Renal cortical epithelial cell (primary cell): ENCODE data around the gene CDH5. TPM values are rescaled to one million over a fixed set of nuclear protein-coding genes. Genes with fewer than 3 reads are reported as not detected.

Experiments
- DNase-seq: peaks from one replicate; pipeline ENCODE4 v3.0.0-alpha.2; 2011; ENCODE audit warnings: low read depth
- total RNA-seq: library from RNA; depleted of rRNA; stranded (reverse); fragments of >200 nt; gene quantifications from 2 replicates; pipeline ENCODE4 v1.2.3, GENCODE V29; 2014

The CDH5 gene
- total RNA-seq, 1 donor from 2014 or later: 0.65 TPM

DNA sequence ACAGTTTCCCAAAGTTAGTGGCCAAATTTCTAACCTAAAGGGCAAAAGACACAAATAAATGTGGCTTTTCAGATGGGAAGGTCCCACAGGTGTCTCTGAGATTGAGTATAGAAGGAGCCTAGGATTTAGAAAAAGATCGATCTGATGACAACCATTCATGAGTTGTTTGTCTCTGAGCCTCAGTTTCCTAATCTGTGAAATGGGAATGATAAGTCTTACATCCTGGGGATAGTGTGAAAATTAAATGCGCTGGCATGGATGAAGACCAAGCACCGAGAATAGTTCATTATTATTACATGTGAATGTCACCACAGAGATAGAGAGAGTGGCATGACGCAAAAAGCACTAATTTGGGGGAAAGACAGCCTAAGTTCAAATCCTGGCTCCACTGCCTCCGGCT lies 7.2 kb downstream of the CDH5 start:
- DNase-seq: no peak

DNA sequence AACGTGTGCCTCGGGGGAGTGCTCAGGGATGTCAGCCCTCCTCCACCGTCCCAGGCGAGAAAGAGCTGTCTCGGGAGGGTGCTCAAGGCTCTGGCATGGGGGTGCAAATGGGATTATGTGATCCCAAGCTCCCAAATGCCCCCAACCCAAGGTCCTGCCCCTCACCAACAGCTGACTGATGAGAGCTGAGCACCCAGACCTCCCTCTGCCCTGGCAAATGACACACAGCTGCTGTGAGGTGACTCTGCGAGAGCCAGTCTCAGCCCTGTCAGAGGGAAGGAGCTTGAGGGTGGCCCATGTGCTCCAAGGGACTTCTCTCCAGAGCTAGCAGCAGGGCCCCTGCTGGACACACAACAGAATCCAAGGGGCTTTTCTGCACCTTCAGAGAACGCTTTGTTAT lies 7.7 kb downstream of the CDH5 start:
- DNase-seq: no peak

DNA sequence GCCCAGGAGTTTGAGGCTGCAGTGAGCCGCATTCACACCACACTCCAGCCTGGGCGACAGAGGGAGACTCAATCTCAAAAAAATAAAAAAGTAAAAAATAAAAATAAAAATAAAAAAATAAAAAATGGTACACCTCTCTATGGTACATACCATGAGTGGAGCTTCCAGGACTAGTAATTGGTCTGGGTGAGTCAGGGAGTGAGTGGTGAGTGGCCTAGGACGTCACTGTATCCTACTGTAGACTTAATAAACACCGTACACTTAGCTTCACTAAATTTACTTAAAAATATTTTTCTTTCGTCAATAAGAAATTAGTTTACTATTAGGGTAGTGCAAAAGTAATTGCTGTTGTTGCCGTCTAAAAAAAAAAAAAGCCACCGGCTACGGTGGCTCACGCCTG lies 9.0 kb downstream of the CDH5 start:
- no peak for DNase-seq

DNA sequence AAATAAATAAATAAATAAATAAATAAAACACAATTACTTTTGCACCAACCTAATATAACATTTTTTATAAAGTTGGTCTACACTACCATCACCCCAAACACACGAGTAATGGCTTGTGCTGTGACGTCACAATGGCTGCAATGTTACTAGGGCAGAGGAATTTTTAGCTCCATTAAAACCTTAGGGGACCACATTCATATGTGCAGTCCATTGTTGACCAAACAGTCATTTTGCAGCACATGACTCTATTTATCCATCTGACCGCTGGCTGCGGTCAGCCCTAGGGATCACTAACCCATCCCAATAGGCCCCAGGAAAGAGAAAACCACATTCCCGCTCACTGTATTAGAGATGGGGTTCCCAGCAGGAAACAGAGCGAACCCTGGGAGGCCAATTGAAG lies 9.6 kb downstream of the CDH5 start:
- DNase-seq: no peak

DNA sequence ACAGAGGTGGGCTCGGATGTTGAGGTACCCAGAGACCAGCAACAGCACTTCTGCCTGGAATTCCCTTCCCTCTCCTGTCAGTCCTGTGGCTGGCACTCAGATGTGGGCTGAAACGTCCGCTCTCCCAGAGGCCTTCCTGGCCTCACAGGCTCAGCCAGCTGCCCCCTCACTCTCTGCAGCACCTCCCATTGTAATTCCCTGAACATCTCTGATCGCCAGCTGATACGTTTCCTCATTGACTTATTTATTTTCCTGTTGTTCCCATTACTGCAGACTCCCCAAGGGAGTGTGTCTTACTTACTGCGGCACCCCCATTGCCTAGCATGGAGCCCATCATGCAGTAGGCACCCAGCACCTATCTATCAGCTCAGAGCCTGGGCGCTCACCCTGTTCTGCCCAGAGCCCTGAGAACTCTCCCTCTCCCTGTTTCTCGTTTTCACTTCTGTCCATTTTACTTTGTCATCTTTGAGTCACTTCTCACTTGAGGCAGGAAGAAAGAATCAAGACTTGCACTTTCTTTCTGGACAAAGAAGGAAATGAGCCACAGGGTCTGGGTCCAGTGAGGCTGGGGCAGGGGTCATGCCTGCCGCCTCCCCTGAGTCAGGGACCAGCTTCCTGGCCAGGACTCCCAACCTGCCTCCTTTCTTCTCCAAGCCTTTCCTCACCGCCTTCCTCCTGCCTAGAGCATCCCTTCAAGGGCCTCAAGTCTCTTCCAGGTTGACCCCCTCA lies 10.2 kb downstream of the CDH5 start:
- DNase-seq: no peak

DNA sequence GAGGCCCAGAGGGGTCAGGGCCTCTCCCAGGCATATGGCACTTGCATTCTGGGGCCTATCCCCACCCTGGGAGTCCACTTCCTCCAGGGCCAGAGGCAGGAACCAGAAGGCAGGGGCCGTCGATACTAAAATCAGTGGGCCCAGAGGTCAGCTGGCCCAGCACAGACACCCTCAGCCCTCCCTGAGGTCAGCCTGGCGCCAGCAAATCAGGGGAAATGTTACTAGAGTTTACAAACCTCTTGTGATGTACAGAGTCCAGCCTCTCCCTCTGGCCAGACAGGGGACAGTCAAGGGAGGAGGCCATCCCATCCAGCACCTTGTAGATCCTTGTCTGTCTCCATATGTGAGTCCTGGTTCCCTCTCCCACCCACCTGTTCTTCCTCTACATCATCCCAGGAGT lies 10.8 kb downstream of the CDH5 start:
- DNase-seq: no peak

DNA sequence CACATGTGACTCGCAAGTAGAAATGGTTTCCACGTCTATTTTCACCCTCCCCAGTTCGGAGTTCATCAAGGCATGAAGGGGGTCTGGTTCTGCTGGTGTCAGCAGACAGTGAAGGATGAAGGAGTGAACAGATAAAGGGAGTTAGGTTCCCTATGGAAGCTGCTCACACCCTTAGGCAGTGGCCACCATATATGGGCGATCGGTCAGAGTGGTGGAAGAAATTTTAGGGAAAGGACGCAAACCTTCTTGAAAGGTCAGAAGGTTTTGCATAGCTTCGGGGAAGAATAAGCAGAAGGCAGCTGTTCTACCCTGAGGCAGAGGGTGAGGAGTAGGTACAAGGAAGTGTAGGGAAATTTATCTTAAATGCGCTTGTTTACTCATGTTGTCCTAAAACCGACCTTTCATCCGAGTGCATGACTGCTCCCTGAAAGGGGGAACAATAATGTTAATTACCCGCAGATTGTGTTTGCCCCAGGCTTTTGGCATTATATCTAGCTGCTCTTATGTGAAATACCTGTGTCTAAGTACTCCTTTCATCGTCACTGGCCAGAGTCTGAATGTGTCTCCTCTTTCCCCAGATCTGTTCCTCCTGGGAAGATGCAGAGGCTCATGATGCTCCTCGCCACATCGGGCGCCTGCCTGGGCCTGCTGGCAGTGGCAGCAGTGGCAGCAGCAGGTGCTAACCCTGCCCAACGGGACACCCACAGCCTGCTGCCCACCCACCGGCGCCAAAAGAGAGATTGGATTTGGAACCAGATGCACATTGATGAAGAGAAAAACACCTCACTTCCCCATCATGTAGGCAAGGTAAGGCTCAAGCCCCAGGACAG lies 12.5 kb downstream of the CDH5 start:
- peak; percentile 59 for DNase-seq

DNA sequence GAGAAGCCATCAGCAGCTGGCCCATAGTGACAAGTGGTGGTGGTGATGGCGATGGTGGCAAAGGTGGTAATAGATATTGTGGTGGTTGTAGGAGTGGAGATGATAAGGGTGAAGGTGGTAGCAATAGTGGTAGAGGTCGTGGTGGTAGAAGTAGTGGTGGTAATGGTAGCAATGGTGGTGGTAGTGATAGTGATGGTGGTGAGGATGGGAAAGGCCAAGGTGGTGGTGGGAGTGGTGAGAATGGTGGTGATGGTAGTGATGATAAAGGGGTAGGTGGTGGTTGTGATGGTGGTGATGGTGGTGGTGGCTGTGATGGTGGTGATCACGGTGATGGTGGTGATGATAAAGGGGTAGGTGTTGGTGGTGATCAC lies 13.1 kb downstream of the CDH5 start:
- no peak for DNase-seq

DNA sequence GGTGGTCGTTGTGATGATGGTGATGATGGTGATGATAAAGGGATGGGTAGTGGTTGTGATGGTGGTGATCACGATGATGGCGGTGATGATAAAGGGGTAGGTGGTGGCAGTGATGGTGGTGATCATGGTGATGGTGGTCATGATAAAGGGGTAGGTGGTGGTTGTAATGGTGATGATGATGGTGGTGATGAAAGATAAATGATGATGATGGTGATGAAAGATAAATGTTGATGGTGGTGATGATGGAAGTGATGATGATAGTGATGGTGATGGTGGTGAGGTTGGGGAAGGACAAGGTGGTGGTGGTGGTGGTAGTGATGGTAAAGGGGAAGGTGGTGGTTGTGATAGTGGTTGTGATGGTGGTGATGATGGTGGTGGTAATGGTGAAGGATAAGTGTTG lies 13.9 kb downstream of the CDH5 start:
- no peak for DNase-seq

DNA sequence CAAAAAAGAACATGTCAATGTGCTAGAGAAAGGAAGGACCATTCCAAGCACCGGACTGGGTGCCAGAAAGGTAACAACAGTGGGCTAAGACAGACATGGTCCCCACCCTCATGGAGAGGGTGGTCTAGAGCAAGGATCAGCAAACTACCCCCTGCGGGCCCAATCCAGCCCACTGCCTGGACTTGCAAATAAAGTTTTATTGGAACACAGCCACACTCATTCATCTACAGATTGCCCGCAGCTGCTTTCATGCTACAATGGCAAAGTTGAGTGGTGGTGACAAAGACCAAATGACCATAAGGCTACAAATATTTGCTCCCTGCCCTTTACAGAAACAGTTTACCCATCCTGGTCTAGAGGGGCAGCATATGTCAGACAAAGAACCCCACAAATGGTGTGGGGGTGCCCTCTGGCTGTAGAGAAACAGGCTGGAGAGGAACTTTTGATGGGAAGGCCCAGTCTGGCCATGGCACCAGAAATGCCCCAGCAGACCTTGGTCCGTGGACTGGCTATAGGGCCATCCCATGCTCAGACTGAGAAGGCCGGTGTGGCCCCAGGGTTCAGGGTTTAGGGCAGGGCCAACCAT lies 15.2 kb downstream of the CDH5 start:
- DNase-seq: no peak

DNA sequence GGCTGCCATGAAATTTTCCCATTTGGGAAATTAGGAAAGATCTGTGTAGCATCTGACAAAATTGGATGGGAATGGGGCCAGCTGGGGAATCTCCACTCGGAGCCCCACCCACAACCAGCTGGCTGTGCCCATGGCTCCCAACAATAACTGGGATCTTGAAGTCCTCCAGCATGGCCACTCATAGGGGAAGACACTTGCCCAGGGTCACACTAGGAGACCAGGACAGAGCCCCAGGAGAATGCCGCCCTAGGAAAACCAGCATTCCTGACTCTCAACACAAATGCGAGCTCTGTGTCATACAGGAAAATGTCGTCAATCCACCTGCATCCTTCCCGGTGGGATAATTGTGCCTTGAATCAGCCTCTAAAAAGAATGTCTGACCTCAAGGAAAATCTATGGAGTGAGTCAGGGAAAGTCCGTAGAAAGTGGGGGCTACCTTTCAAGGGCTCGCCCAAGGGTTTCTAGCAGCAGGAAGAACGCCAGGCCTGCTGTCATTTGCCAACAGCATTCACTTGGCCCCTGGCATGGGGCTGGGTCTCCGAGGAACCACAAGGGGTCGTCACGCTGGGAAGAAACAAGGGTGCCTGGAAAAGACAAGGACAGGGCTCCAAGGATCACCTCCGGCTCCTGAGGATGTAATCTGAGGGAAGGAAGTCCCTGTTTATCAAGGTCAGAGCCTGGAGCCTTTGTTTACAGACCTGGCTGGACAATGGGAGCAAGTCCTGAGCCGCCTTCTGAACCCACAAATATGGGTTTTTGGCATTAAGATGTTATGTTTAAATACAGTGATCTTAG lies 15.9 kb downstream of the CDH5 start:
- peak; percentile 93 for DNase-seq

DNA sequence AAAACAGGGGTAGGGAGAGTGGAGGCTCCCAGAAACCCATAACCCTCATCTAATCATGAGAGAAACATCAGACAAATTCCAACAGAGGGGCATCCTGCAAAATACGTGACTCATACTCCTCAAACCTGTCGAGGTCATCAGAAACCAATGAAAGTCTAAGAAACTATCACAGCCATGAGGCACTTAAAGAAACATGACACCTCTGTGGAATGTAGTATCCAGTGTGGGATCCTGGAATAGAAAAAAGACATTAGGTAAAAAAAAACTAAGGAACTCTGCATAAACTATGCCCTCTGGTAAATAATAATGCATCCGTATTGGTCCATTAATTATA lies 16.4 kb downstream of the CDH5 start:
- peak; percentile 95 for DNase-seq

DNA sequence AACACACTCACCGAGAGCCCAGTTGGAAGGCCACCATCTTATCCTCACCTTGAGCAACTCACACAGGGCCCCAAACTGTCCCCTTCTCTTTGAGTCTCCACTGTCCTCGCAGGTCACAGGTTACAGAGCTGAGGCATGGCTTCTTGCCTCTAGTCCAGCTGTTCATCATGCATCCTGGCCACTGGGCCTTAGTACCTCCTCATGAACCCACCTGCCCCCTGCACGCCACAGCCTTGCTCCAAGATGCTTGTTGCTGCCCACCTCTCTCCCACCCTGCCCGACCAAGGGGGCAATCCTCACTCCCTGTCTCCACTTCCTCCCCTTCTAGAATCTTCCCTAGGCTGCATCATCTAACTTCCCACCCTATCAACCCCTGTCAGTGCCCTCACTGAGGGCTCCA lies 17.1 kb downstream of the CDH5 start:
- no peak for DNase-seq

DNA sequence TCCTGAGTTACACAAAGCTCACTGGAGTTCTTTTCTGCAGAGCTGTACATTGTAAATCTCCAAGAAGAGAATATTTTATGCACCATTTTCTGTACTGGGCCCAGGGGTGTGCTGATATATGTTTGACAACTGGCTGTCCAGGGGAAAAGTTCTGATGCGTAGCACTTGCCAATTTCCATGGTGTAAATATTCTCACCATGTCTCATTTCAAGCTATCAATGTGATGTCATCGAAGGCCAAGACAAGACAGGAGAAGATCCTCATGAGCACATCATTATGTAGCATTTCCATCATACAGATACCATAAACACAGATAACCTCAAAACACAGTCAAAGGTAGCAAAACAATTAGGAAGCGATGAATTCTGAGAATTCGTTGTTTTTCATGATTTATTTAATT lies 18.9 kb downstream of the CDH5 start:
- no peak for DNase-seq

DNA sequence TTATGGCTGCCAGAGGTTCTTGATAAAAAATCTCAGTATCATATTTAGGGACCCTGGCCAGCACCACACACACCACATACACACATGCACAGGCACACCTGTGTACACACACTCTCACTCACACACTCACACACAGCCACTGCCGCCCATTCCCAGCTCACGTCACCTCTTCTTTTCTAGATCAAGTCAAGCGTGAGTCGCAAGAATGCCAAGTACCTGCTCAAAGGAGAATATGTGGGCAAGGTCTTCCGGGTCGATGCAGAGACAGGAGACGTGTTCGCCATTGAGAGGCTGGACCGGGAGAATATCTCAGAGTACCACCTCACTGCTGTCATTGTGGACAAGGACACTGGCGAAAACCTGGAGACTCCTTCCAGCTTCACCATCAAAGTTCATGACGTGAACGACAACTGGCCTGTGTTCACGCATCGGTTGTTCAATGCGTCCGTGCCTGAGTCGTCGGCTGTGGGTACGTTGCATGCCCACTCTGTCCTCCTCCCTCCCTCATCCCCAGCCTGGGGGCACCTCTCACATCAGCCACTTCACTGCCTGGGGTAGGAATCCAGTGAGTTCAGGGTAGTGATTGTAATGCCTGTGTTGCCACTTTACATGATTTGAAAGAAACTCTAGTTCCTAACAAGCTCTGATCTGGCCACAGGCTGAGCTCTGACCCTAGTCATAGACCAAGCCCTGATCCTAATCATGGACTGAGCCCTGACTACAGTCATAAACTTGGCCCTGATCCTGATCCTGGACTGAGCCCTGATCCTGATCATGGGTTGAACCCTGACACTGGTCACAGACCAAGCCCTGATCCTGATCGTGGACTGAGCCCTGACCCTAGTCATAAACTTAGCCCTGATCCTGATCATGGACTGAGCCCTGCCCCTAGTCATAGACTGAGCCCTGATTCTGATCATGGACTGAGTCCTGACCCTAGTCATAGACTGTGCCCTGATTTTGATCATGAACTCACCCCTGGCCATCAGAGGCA lies 20.4 kb downstream of the CDH5 start:
- no peak for DNase-seq

DNA sequence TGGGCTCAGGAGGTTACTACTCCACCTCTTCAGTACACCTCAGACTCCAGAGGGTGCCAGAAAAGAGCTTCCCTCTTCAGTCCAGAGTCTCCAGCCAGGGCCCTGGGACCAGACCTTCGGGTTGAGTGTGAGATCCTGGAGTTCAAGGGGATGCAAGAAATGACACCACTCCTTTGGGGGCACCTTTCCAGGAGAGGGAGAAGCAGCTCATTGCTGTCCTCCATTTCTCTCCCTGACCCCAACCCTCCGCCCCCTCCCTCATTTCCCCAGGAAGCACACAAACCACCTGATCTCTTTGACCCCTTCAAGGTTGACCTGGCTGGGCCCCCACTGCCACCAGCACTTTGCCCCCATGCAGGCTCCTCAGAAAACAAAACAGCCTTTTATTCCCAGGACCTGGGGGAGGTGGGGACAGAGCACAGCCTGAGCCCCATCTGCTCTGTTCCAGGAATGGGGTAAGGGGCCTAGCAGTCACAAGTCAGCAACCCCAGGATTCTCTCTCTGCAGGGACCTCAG lies 21.4 kb downstream of the CDH5 start:
- DNase-seq: no peak

DNA sequence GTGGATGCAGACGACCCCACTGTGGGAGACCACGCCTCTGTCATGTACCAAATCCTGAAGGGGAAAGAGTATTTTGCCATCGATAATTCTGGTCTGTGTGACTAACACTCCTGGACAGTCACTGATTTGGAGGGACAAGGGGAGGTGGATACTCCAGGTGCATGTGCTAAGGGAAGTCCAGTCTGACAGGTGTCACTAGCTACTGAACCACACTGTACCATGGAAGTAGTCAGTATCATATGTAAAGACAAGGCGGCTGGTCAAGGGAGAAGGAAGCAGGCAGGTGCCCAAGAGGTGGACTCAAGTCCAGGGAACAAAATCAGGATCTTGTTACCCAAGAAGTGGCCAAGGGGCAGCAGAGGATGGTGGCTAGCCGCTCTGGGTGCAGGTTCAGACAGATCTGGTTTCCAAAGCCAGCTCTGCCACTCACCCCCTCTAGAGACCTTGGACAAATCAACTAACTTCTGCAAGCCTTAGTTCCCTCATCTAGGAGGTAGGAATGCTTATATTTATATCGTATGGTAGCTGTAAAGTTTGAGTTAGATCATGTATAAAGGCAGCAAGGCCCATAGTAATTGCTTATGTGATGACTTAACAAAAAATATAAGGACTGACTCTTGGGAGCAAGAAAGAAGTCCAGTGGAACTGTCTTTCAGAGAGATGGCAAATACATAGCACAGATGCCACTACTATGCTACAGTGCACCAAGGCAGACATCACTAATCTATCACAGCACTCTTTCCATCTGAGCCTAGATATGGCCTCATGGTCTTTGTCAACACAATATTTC lies 22.1 kb downstream of the CDH5 start:
- no peak for DNase-seq

DNA sequence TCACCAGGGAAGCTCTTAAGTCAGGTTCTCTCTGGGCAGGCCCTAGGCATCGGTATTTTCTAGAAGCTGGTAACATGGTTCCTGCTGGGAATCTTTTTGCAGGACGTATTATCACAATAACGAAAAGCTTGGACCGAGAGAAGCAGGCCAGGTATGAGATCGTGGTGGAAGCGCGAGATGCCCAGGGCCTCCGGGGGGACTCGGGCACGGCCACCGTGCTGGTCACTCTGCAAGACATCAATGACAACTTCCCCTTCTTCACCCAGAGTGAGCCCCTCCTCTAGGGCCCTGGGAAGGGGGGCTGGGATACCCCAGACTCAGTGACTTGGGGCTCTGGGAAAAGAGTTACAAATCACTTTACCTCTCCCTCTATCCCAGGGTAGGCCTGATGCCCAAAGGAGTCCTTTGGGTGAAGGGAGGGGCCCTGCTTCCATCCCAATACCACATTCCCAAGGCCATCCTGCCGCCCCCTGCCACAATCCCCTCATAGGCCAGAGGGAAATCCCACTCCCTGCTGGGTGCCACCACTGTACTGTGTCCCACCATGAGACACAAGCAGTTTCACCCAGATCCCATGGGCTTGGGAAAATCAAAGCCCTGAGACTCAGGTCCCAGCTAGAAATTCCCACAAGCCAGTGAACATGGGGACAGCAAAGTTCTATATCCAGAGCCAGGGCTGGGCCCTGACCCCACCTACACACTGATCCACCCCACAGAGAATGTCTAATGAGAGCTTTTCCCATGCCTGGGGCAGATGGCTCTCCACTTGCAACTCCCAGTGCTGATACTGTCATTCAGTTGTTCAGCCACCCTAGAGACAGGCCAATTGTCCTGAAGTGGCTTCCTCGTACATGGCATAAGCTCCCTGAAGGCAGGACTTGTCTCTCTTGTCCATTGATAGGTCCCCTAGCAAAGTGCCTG lies 23.0 kb downstream of the CDH5 start:
- no peak for DNase-seq
